Adipocyte (in vitro differentiated cells): ENCODE measurements around the gene AGAP3.

Experiments
- DNase-seq: peaks from one replicate; pipeline ENCODE4 v3.0.0-alpha.2; 2015; ENCODE audit warnings: low read depth
- H3K27me3 ChIP-seq: replicated peaks from 2 replicates; pipeline ENCODE4 v1.7.0; 2013; ENCODE audit warnings: mild to moderate bottlenecking, low read length, moderate library complexity; ENCODE audit not compliant: control insufficient read depth, insufficient read depth
- H3K36me3 ChIP-seq: 2 replicates; pipeline ENCODE4 v1.7.0; 2013; ENCODE audit warnings: low read length, mild to moderate bottlenecking, moderate library complexity; ENCODE audit not compliant: control insufficient read depth, insufficient read depth, severe bottlenecking
- H3K4me1 ChIP-seq: 2 replicates; pipeline ENCODE4 v1.7.0; 2013; ENCODE audit warnings: mild to moderate bottlenecking, low read length, moderate library complexity; ENCODE audit not compliant: control insufficient read depth, insufficient read depth
- H3K4me3 ChIP-seq: 2 replicates; pipeline ENCODE4 v1.7.0; 2013; ENCODE audit warnings: mild to moderate bottlenecking, low read length, moderate library complexity
- H3K9ac ChIP-seq: 2 replicates; pipeline ENCODE4 v1.7.0; 2013; ENCODE audit warnings: mild to moderate bottlenecking, low read length, moderate library complexity
- H3K9me3 ChIP-seq: 2 replicates; pipeline ENCODE4 v1.7.0; 2013; ENCODE audit warnings: mild to moderate bottlenecking, low read length, moderate library complexity; ENCODE audit not compliant: control insufficient read depth

The AGAP3 gene

DNA sequence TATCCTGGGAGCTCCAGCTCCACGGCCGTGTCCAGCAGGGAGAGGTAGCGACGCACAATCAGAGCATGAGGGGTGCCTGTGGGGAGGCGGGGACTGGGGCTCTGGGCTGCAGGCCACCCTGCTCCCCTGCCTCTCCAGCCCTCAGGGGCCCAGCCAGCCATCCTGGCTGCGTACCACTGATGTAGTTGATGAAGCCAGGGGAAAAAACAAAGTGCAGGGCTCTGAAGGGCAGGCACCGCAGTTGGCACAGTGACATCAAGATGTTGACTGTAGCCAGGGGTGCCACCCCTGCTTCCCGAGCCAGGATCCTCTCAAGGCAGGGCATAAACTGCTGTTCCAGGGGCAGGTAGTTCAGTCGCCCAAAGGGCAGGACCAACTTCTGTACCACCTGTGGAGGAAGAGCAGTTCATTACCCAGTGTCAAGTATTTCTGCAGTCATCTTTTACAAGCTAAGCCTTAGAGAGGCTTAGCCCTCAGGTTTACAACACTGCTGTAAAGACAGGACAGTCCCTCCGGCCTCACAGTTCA lies 8.5 kb upstream of the AGAP3 start:
- H3K36me3 ChIP-seq = peaks cover 32% of the 10 kb centered on the region

GRCh38 chr7:151078233-151079040 lies 7.8 kb upstream of the AGAP3 start:
- peak overlapping the region; percentile 42 for H3K9ac ChIP-seq
- peaks cover 29% of the 10 kb centered on the region for H3K36me3 ChIP-seq
- H3K9me3 ChIP-seq = no peaks in the 10 kb centered on the region
- H3K4me1 ChIP-seq = peaks cover 45% of the 10 kb centered on the region
- H3K4me3 ChIP-seq = peak overlapping the region; percentile 94
- DNase-seq = no peak
- H3K27me3 ChIP-seq = no peaks in the 10 kb centered on the region

More for the DNA sequence above, 8.5 kb upstream of the AGAP3 start:
- H3K9me3 ChIP-seq = no peaks in the 10 kb centered on the region
- peaks cover 45% of the 10 kb centered on the region for H3K4me1 ChIP-seq
- no peak overlapping the region for H3K4me3 ChIP-seq
- H3K27me3 ChIP-seq = no peaks in the 10 kb centered on the region
- peak overlapping the region; percentile 42 for H3K9ac ChIP-seq
- DNase-seq = no peak

DNA sequence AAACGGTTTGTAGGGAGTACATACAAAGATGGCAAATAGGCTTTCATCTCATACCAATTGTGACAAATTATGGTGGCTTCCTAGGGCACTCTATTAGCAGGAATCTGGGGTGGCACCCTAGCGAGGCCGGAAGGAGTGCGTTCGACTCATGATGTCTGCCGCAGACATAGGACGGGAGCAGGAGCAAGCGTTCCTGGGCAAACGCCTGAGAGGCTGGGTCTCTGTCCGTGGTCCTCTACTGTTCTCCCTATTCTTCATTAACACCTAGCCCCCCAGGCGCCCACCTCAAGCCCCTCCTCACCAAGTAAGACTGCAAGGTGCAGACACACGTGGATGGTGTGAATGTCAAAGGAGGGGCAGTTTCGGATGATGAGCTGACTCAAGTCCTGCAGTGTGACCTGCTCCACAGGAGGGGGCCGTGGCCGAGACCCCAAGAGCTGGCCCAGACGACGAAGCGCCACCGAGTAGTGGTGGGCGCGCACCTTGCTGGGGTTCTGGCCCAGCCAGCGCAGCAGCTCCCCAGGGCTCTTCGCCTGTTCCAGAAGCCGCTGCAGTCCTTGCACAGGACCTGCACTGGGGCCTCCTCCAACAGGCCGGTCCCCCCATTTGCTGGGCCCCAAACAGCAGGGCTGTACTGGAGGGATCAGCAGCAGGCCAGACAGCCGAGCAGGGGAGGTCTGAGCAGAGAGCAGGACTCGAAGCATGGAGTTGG lies 6.9 kb upstream of the AGAP3 start:
- no peaks in the 10 kb centered on the region for H3K27me3 ChIP-seq
- no peak for DNase-seq

DNA sequence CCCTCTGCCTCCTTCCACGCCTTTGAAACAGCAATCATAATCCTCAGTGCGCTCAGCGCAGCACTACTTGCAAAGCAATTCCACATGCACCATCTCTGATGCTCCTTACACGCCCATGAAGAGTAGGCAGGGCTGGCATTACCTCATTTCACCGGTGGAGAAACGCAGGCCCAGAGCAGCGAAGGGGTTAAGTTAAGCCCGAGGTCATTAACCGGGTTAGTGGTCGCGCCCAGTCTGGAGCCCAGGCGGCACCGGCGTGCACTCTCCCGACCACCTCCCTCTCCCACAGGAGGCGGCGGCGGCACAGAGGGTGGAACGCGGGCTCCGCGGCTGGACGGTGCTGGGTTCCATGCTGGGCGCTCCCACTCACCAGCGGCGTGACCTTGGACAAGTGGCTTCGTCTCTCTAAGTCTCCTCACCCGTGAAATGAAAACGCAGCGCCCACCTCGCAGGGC lies 6.2 kb upstream of the AGAP3 start:
- Histone ChIP-seq H3K9me3 (no peaks in the 10 kb centered on the region), H3K9ac (peak overlapping the region; percentile 99), H3K27me3 (no peaks in the 10 kb centered on the region), H3K4me1 (peaks cover 48% of the 10 kb centered on the region), H3K4me3 (peak overlapping the region; percentile 94), H3K36me3 (peaks cover 12% of the 10 kb centered on the region)
- DNase-seq = no peak

More for the DNA sequence above, 6.9 kb upstream of the AGAP3 start:
- H3K9ac ChIP-seq = peak overlapping the region; percentile 99
- H3K4me3 ChIP-seq = peak overlapping the region; percentile 94
- H3K4me1 ChIP-seq = peaks cover 48% of the 10 kb centered on the region
- peaks cover 19% of the 10 kb centered on the region for H3K36me3 ChIP-seq
- no peaks in the 10 kb centered on the region for H3K9me3 ChIP-seq

DNA sequence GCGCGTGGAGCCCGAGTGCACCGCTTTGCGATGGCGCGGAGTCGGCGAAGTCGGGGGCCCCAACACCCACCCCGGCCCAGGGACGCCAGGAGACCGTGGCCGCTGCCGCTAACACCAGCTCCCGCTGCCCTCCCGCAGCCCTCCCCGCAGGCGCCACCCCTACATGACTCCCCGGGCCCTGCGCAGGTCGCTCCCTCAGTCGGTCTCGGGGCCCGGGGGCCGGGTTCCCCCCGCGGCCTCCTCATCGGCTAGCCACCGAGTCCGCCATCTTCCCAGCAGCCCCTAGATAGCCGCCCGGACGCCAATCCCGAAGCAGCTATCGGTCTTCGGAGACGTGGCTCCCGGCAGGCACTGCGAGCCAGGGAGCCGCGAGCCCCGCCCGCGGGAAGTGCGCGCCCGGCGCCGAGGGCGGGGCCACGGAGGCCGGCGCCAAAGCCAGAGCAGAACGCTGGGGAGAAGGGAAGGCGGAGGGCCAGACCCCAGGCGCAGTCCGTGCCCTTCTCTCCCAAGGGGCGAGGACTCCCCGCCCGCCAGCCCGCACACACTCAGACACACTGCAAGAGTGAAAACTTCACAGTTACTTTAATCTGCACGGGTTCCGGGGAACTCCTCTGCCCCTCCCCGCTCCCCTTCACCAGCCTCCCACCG lies 5.6 kb upstream of the AGAP3 start, which contains the start of gene FASTK:
TSS of gene FASTK (minus strand) at position 288 of the 648 bp plus-strand sequence. CDS start at position 245, 43 bp downstream.
- Histone ChIP-seq H3K9me3 (no peaks in the 10 kb centered on the region), H3K27me3 (no peaks in the 10 kb centered on the region), H3K36me3 (peaks cover 6% of the 10 kb centered on the region), H3K9ac (peak within 1 kb of the TSS; percentile 99), H3K4me3 (peak within 1 kb of the TSS; percentile 94), H3K4me1 (peaks cover 53% of the 10 kb centered on the region)
- DNase-seq = peak; percentile 98

GRCh38 chr7:151081170-151082101 lies 4.8 kb upstream of the AGAP3 start:
- DNase-seq = peak; percentile 42
- Histone ChIP-seq H3K9ac (peak overlapping the region; percentile 99), H3K27me3 (no peaks in the 10 kb centered on the region), H3K4me1 (peaks cover 56% of the 10 kb centered on the region), H3K36me3 (no peaks in the 10 kb centered on the region), H3K4me3 (peak overlapping the region; percentile 94), H3K9me3 (no peaks in the 10 kb centered on the region)

DNA sequence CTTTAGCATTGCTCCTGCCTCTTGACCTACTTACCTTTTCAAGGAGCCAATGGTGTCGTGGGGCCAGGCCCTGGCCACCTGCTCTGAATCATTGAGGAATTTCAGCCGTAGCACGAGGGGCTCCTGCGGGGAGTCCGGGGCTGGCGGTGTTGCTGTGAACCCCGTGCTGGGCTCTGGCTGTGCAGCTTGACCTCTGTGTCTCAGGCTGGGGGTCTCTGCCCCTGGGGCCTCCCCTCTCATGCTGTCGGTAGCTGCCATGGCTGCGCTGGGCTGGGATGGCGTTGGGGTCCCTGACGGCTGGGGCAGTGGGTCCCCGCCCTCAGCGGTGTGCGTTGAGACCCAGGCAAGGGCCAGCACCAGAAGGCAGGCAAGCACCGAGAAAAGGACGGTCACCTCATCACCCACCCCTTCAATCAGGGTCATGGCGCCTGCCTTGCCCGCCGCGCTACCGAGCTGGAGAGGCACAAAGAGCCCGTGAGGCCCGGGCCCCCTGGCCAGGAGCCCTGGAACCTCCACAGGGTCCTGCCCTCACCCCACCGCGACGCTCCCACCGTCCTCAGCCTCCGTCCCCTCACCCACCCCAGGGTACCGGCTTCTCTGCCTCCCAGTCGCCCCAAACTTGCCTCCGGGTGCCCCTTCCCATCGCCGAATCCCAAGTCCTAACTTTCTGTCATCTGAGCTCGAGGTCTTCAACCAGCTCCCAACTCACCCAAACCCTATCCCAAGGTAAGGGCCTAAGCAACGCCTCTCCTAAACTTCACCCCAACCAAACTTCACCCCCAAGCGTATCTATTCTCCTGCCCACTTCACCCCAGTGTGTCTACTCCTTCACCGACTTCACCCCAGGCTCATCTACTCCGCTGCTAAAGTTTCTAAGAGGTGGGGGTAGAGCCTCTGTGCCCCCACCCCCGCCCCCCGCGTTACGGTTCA lies 3.9 kb upstream of the AGAP3 start:
- peak overlapping the region; percentile 94 for H3K4me3 ChIP-seq
- H3K9ac ChIP-seq = peak overlapping the region; percentile 99
- DNase-seq = no peak
- H3K27me3 ChIP-seq = no peaks in the 10 kb centered on the region
- H3K4me1 ChIP-seq = peaks cover 54% of the 10 kb centered on the region
- H3K36me3 ChIP-seq = no peaks in the 10 kb centered on the region
- H3K9me3 ChIP-seq = no peaks in the 10 kb centered on the region

DNA sequence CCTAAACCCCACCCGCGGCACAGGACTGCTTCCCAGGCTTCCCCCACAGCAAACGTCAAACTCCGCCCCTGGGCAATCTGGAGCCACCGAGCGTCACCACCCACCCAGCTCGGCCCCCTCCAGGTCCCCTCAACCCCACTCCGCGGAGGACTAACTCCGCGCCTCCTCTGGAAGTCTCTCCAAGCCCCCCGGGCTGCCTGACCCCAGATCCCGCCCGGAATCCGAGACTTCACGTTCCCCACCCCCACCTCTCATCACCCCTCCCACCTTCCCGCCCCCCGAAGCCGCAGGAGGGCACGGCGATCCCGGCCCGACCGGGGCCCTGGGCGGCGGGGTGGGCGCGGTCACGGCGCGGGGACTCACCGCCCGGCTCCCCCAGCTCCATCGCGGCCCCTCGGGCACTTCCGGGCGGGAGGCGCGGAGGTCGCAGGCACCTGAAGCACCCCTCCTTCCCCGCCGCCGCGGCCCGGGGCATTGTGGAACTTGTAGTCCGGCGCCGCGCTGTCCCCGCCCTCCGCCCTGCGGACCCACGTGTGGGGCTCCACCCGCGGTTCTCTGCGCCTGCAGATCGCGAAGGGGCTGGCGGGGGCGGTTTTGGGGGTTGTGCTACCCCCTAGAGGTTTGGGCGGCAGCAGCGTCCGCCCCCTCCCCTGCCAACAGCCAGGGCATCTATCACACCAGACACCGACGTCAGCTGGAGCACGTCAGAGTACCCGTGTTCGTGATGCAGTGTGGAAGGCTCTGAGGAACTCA lies 3.0 kb upstream of the AGAP3 start, which contains the start of gene TMUB1:
TSS of gene TMUB1 (minus strand) at position 423 of the 753 bp plus-strand sequence. CDS start 930 bp downstream, outside the sequence.
- peaks cover 53% of the 10 kb centered on the region for H3K4me1 ChIP-seq

DNA sequence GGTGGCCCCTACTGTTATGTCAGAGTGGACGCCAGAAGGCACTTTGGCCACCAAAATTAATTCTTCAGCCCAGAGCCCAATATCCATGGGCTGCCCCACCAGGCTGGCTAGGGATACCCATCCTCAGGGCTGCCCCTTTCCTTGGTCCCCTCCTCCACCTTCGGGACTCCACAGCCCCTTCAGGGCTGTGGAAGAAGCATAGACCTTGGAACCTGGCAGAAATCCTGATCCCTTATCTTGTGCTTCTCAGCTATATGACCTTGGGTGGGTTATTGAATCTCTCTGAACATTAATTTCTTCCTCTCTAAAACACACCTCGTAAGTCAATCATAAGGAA lies 2.5 kb upstream of the AGAP3 start:
- no peaks in the 10 kb centered on the region for H3K36me3 ChIP-seq
- H3K4me1 ChIP-seq = peaks cover 53% of the 10 kb centered on the region
- no peak for DNase-seq
- peak overlapping the region; percentile 99 for H3K9ac ChIP-seq
- H3K27me3 ChIP-seq = no peaks in the 10 kb centered on the region
- no peaks in the 10 kb centered on the region for H3K9me3 ChIP-seq
- peak overlapping the region; percentile 94 for H3K4me3 ChIP-seq

More for the DNA sequence above, 3.0 kb upstream of the AGAP3 start, which contains the start of gene TMUB1:
- Histone ChIP-seq H3K9me3 (no peaks in the 10 kb centered on the region), H3K4me3 (peak within 1 kb of the TSS; percentile 94), H3K27me3 (no peaks in the 10 kb centered on the region), H3K9ac (peak within 1 kb of the TSS; percentile 99), H3K36me3 (no peaks in the 10 kb centered on the region)
- peak; percentile 85 for DNase-seq
